HG02870 (cell line): Measurements from ENCODE around the gene PPP1R3E.
"Not testable (repeated sequence)": the region's sequence is repeated elsewhere in the genome, so short reads cannot be mapped to it uniquely, and the experiment has no call there.

Source experiments
- ATAC-seq: cut with Tn5 transposase; IDR thresholded peaks from one replicate; pipeline ENCODE4 v1.9.1; 2021; ENCODE audit warnings: mild to moderate bottlenecking, moderate library complexity; ENCODE audit not compliant: unreplicated experiment

Gene PPP1R3E, protein sequence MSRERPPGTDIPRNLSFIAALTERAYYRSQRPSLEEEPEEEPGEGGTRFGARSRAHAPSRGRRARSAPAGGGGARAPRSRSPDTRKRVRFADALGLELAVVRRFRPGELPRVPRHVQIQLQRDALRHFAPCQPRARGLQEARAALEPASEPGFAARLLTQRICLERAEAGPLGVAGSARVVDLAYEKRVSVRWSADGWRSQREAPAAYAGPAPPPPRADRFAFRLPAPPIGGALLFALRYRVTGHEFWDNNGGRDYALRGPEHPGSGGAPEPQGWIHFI

DNA sequence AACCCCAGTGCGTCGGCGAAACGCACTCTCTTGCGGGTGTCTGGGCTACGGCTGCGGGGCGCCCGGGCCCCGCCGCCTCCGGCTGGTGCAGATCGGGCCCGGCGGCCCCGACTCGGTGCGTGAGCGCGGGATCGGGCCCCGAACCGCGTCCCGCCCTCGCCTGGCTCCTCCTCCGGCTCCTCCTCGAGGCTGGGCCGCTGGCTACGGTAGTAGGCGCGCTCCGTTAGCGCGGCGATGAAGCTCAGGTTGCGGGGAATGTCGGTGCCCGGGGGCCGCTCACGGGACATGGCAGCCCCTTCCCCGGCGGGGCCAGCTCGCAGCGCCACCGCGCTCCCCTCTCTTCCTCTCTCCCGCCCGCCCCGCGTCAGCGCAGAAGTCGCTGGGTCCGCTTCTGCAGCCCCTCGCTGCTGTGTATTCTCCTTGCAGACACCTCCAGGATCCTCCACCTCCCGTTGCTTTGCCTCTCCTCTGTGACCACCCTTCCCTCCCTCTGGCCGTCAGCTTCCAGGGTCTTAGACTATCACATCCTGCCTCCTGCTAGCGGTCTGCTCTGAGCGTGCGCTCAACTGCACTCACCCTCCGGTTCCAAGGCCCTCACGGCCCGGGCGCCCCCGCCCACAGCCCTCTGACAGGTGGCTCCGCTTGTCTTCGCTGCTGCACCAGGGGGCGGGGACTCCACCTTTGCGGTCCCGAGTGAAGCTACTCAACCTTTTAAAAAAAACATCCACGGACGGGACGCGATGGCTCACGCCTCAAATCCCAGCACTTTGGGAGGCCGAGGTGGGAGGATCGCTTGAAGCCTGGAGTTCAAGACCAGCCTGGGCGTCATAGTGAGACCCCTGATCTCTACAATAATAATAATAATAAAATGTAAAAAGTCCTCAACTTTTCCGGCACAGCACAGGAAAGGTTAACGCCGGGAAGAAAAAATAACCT is at the start of gene PPP1R3E:
TSS of gene PPP1R3E (minus strand) at position 570 of the 936 bp plus-strand sequence. CDS start at position 287, 283 bp downstream.
- ATAC-seq, result peak; percentile 33

DNA sequence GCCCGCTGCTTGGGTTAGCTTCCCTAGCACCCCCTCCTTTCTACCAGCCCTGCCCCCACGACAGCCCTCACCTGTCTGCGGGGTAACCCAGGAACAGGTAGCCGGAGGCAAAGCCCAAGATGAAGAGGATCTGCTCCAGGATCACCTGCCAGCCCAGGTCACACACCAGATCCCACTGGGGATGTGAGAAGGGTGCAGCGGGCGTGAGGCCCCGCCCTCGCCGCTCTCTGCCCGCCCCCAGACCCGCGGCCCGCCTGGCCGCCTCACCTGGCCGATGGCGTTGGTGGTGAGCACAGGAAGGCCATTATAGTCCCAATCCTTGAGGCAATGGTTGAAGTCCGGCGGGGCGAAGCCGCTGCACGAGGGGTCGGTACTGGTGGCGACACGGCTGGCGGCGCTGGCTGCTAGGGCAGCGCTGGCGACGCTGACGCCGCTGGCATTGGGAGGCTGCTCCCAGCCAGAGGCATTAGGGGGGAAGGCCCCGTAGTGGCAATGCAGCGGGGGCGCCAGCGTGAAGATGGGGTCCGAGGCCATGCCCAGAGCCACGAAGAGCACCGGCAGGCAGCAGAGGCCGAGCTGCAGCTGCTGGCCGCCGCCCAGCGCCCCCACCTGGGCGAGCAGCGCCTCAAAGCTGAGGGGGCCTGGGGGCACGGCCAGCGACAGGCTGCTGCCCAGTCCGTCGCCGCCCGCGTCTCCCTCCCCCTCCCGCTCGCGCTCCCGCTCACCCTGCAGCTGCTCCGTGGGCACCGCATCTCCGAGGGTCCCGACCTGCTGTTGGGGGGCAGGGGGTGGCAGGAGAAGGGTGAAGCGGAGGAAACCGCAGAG is 49.2 kb upstream of the PPP1R3E start:
- ATAC-seq, result no peak

DNA sequence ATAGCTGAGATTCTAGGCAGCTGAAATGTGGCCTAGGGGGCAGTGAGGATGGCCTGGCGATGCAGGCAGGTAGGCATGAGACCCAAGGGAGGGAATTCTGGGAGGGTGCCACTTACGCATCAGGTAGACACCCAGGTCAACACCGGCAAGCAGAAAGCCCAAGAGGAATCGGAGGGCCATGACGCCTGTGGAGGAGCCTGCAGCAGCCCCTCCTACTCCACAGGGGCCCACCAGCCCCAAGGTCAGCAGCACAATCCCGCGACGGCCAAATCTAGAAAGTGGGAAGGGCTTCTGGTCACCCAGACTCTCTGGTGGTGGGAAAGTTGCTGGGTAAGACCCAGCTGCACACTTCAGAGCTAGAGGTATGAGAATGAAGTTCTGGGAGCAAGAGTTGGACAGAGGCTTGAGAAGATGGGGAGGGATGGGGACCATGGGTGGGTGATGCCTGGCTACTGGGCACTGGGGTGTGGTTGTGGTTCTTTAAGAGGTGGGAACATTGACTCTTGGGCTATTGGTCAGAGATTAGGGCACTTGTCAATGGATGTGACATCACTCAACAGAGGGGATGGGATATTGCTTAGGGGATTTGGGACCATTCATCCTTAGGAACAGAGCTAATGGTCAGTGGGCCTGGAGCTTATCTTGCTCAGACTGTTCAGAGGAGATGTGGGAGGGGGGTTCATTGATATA is 46.6 kb upstream of the PPP1R3E start:
- ATAC-seq, result no peak

DNA sequence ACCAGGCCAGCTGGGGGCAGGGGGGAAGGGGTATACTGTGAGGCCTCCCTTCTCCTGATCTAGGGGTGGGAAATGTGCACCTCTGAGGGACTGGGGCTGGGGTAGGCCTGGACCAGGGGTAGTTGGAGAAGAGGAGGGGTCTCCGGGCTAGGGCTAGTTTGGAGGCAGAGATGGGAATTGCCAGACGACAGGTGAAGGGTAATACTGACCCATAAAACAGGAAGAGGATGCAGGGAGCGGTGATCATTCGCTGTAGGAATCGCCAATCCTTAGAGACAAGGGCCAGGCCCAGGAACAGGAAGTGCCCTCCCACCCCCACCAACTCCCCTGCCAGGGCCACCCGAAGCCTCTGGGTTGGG is 45.6 kb upstream of the PPP1R3E start:
- no peak for ATAC-seq

DNA sequence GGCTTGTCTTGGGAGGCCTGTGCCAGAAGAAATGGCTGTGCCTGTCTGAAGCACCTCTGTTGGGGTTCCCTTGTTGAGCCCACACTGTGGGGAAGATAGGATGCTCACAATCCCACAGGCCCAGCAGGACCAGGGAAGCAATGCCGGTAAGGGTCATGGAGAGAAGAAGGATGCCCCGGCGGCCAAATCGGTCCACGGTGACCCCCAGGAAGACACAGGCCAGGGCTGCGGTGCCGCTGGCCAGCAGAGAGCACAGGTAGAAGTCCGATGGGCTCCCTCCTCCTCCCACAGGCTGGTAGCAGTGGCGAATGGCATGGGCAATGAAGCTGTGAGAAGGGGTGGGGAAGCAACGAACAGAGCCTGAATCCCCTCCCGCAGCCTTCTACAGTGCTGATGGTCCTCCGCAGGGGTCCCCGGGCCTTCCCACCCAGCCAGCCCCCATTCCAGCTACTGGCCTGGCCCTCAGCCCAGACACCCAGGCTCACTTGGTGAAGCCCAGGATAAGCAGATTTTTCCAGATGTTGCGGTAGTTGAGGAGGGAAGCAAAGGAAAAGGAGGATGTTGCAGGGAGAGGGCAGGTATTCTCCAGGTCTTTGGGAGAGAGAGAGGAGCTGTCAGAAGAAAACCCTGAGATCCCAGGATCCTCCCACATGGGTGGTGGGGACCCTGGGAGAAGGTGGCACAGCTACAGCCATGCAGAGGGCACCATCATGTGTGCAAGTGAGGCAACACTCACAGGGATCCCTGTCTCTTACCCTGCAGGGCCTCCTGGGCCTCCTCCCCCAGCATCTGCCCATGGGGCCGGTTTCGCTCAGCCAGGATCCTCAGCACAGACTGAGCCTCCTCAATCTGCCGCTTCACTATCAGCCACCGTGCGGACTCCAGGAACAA is 45.0 kb upstream of the PPP1R3E start:
- ATAC-seq, result no peak

DNA sequence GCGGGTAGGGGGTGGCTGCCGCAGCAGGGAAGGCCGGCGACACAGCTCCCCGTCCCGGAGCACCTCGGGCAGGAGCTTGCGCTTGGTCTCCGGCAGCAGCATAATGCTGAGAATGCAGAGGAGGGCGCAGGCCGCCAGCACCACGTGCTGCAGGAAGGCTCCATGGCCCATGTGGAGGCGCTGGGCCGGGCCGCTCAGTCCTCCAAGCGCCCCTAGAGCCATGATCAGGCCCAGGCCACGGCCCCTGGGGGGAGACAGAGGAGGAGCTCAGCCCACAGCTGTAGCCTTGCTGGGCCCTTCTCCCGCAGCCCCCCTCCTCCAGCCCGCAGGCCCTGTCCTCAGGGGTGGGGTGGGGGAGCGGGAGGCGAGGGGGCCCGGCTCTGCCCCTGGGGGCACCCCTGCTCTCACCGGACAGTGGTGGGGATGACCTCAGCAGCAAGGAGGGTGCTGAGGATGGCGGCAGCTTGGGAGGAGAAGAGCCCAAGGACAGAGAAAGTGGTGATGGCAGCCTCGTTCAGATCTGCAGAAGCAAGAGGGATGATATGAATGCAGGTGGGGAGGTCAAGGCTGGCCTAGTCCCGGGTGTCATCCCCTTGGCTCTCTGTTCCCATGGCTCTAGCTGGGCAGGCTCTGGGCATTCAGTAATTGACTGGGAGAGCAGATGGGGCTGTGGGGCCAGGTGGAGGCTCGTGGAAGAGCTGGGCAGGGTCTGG is 44.2 kb upstream of the PPP1R3E start:
- ATAC-seq, result no peak

DNA sequence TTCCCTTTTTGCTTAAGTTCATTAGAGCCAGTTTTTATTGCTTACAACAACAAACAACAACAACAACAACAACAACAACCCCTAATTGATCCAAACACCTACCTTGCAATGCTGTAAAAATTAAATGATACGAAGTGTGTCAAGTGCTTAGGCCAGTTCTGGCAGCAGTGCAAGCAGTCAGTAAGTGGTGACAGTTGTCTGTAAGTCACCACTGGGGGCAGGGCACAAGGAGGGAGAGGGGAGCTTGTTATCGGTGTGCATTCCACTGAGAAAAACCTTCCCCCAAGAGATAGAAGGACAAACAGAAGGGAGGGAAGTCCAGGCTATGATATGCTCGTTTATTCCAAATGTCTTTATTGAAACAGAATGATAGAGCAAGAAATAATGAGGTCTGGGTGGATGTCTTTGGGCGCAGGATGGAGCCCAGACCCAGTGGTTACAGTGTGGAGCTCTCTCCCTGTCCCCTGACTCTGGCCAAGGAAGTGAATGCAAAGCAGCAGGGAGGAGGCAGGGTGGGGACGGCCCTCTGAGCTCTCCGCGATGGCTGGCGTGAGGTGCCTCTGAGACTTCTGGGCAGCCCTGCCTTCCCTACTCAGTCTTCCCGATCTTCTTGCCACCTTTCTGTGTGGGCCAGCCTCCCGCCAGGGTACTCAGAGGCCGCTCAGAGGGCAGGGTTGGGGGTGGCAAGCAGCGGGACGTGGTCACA is 43.5 kb upstream of the PPP1R3E start:
- ATAC-seq, result no peak

DNA sequence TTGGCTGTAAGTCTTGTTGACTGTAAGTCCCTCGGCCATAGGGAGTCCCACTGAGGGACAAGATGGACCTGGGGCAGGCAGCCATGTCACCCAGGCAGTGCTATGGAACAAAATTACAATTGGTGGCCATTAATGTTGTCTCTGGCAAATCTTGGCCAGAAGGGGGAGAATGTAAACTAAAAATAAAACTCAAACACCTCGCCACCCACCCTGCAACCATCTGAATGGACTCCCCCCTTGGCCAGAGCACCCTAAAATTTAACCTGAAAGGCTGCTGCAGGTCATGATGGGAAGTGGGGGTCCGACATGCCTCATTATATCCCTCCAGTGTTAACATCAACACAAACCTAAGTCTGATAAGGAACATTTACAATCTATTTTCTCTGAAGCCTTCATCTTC is 41.8 kb upstream of the PPP1R3E start:
- ATAC-seq, result no peak

DNA sequence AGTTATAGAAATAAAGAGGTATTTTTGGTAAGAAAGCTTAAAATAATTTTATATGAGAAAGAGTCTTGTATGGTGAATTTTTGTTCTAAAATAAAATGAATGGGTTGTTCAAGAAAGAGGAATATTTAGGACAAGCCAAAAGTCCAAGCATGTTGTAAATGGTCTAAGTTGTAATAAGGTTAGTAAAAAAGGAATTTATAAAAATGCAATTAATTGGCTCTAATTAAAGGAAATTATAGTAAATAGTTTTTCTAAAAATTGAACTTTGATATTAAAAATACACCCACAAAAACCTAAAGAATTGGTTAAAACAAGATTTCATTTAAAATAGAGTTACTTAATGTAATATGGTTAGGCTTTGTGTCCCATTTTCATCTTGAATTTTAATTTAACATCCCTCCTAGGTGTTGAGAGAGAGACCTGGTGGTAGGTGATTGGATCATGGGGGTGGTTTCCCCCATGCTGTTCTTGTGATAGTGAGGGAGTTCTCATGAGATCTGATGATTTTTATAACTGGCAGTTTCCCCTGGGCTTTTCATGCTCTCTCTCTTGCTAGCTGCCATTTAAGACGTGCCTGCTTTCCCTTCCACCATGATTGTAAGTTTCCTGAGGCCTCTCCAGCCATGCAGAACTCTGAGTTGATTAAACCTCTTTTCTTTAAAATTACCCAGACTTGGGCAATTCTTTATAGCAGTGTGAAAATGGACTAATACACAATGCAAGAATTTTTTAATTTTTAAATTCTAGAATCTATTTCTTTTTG is 37.0 kb upstream of the PPP1R3E start:
- ATAC-seq, result no peak

DNA sequence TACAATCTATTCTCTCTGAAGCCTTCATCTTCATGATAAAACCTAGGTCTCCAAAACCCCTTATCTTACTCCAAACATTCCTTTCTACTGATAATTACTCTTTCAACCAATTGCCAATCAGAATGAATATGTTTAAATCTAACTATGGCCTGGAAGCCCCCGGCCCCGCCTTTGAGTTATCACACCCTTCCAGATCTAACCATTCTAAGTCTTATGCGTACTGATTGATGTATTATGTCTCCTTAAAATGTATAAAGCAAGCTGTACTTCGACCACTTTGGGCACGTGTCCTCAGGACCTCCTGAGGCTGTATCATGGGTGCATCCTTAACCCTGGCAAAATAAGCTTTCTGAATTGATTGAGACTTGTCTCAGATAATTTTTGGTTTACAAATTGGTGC is 33.0 kb upstream of the PPP1R3E start:
- ATAC-seq, result no peak

DNA sequence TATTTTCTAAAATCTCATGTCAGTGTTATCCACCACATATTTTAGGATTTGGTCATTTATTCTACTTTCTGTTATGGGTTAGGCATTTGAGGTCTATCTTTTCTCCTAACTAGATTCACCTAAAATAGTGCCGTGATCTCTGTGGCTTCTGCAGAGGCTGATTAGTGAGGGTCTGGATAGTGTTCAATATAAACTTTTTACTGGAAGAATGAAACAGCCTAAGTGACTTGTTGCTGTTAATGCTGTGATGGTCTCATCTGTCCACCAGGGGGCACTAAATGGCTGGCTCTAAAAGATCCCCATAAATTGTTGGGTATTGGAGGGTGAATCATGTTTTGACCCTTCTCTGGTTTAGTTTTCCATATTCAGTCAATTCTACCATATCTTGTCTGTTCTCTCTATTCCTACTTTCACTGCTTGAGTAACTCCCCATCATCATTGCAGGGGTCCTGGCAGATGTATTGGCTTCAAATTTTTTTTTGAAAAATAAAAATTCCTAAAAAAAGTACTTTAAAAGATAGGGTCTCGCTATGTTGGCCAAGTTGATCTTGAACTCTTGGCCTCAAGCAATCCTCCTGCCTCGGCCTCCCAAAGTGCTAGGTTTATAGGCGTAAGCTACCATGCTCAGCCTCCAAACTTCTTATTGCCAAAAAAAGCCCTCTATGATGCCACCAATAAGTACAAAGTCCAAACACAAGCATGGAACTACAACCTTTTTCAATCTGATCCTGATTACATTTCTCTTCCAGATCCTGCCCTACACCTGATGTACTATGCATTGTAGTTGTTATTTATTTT is 25.5 kb upstream of the PPP1R3E start:
- ATAC-seq, result no peak

DNA sequence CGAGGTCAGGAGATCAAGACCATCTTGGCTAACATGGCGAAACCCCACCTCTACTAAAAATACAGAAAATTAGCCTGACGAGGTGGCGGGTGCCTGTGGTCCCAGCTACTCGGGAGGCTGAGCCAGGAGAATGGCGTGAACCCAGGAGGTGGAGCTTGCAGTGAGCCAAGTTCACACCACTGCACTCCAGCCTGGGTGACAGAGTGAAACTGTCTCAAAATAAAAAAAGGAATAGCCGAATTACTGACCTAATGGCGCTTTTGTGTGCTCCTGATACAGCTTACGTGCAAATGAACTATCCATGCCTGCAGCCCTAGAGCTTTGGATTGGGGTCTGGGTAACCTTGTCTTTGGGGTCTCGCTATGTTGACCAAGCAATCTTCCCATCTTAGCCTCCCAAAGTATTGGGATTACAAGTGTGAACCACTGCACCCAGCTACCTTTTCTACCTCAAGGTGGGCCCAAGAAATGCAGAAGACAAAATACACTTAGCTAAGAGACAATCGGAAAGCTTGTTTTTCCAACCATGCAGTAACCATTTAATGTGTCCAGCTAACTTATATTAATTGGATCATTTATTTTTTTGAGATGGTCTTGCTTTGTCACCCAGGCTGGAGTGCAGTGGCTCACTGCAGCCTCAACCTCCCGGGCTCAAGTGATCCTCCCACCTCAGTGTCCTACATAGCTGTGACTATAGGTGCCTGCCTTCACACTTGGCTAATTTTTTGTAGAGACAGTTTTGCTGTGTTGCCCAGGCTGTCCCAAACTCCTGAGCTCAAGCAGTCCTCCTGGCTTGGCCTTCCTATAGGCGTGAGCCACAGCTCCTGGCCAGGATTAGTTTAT is 24.1 kb upstream of the PPP1R3E start:
- ATAC-seq, result no peak

DNA sequence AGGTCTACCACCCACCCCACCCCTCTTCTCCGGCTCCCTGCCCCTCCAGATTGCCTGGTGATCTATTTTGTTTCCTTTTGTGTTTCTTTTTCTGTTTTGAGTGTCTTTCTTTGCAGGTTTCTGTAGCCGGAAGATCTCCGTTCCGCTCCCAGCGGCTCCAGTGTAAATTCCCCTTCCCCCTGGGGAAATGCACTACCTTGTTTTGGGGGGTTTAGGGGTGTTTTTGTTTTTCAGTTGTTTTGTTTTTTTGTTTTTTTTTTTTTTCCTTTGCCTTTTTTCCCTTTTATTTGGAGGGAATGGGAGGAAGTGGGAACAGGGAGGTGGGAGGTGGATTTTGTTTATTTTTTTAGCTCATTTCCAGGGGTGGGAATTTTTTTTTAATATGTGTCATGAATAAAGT is 23.1 kb upstream of the PPP1R3E start:
- not testable (repeated sequence) for ATAC-seq

DNA sequence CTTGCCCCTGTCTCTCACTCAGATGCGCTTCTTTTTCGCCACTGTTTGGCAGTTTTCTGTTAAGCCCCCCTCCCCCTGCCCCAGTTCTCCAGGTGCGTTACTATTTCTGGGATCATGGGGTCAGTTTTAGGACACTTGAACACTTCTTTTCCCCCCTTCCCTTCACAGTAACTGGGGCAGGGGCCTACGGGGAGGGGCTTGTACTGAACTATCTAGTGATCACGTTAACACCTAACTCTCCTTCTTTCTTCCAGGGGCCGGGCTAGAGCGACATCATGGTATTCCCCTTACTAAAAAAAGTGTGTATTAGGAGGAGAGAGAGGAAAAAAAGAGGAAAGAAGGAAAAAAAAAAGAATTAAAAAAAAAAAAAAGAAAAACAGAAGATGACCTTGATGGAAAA is 22.3 kb upstream of the PPP1R3E start:
- ATAC-seq, result no peak

DNA sequence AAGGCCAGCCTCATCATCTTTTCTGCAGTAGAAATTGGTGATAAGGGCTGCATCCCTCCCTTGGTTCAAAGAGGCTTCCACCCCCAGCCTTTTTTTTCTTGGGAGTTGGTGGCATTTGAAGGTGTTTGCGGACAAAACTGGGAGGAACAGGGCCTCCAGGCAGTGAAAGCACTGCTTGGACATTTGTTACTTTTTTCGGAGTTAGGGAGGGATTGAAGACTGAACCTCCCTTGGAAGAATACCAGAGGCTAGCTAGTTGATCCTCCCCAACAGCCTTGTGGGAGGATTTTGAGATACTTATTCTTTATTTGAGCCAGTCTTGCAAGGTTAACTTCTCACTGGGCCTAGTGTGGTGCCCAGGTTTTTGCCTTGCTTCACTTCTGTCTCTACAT is 21.8 kb upstream of the PPP1R3E start:
- ATAC-seq, result no peak

DNA sequence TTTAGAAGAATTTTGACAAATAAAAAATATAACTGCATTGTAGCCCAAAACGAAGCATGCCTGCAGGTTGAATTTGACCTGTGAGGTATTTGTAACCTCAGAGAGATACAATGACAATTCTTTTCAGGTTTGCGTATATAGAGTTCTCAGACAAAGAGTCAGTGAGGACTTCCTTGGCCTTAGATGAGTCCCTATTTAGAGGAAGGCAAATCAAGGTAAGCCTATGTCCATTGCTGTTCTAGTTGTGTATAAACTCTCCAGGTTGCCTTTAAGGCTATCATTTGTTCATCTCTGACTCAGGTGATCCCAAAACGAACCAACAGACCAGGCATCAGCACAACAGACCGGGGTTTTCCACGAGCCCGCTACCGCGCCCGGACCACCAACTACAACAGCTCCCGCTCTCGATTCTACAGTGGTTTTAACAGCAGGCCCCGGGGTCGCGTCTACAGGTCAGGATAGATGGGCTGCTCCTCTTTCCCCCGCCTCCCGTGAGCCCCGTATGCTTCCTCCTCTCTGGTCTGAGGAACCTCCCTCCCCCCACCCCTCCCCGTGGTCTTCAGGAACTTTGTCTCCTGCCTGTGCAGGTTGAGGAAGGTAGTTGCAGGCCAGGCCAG is 21.3 kb upstream of the PPP1R3E start:
- no peak for ATAC-seq
